Natural killer cell treated with Interleukin-12 subunit alpha and Interleukin-12 subunit beta and Interleukin-15 and Interleukin-18, amount 100 ng/mL, for 72 hours (primary cell): ENCODE results near the gene DIAPH1. TPM values are rescaled to one million over a fixed set of nuclear protein-coding genes. Genes with fewer than 3 reads are reported as not detected.

Source experiments
- ATAC-seq, 2 donors: fragments of 150-1000 bp; cut with Tn5 transposase in 1 of 2; sonication (Bioruptor Pico), chemical (Tn5 transposase) in 1 of 2; 2 replicates each; pipeline ENCODE4 v1.10.0; 2021
- DNase-seq: peaks from one replicate; pipeline ENCODE4 v3.0.0; 2022; ENCODE audit warnings: low spot score
- H3K27ac Mint-ChIP-seq, 2 donors: 1 replicate in 1 of 2; 2 replicates in 1 of 2; pipeline ENCODE4 v1.8.0; 2022; ENCODE audit warnings: mixed read lengths in 2 of 2, mild to moderate bottlenecking in 1 of 2, moderate library complexity in 1 of 2
- H3K27me3 Mint-ChIP-seq, 2 donors: 1 replicate in 1 of 2; 2 replicates in 1 of 2; pipeline ENCODE4 v1.8.0; 2022; ENCODE audit warnings: mixed read lengths in 2 of 2
- H3K36me3 Mint-ChIP-seq: one replicate; pipeline ENCODE4 v1.8.0; 2022; ENCODE audit warnings: mixed read lengths
- H3K4me1 Mint-ChIP-seq, 2 donors: 1 replicate in 1 of 2; 2 replicates in 1 of 2; pipeline ENCODE4 v1.8.0; 2022; ENCODE audit warnings: low read depth in 2 of 2, mixed read lengths in 2 of 2, mild to moderate bottlenecking in 1 of 2
- H3K4me3 Mint-ChIP-seq: one replicate; pipeline ENCODE4 v1.8.0; 2022; ENCODE audit warnings: mixed read lengths
- H3K9me3 Mint-ChIP-seq: 2 replicates; pipeline ENCODE4 v1.8.0; 2022; ENCODE audit warnings: mixed read lengths
- total RNA-seq, 2 donors: library from RNA; stranded (reverse); gene quantifications; one replicate each; pipeline ENCODE4 v1.2.3, GENCODE V29; 2022

DIAPH1 gene
- total RNA-seq, 2 donors from 2014 or later, result 280 to 289 TPM

GRCh38 chr5:141512911-141513626 lies 105.7 kb downstream of the DIAPH1 start:
- Mint-ChIP-seq H3K27ac (peak overlapping the region; percentile 65 to 86), H3K36me3 (peaks cover 3% of the 10 kb centered on the region), H3K27me3 (no peaks in the 10 kb centered on the region), H3K9me3 (no peaks in the 10 kb centered on the region), H3K4me3 (peak overlapping the region; percentile 89), H3K4me1 (peaks cover 46 to 51% of the 10 kb centered on the region in 2 donors)
- peak; percentile 33 to 36 for ATAC-seq
- no peak for DNase-seq

- H3K4me1 Mint-ChIP-seq, result peaks cover 46 to 51% of the 10 kb centered on the region in 2 donors
- no peaks in the 10 kb centered on the region for H3K9me3 Mint-ChIP-seq
- DNase-seq, result peak; percentile 86
- H3K36me3 Mint-ChIP-seq, result no peaks in the 10 kb centered on the region
- H3K27me3 Mint-ChIP-seq, result no peaks in the 10 kb centered on the region
- peak; percentile 58 to 60 for ATAC-seq
- peak overlapping the region; percentile 65 to 86 for H3K27ac Mint-ChIP-seq
- H3K4me3 Mint-ChIP-seq, result peak overlapping the region; percentile 89
Measured at GRCh38 chr5:141512390-141512910, 106.3 kb downstream of the DIAPH1 start.

DNA sequence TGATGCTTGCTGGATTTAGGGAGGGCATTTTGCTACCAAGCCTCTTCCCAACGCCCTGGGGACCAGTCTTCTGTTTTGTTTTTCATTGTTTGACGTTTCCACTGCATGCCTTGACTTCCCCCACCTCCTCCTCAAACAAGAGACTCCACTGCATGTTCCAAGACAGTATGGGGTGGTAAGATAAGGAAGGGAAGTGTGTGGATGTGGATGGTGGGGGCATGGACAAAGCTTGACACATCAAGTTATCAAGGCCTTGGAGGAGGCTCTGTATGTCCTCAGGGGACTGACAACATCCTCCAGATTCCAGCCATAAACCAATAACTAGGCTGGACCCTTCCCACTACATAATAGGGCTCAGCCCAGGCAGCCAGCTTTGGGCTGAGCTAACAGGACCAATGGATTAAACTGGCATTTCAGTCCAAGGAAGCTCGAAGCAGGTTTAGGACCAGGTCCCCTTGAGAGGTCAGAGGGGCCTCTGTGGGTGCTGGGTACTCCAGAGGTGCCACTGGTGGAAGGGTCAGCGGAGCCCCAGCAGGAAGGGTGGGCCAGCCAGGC lies 107.0 kb downstream of the DIAPH1 start:
- no peak for DNase-seq

DNA sequence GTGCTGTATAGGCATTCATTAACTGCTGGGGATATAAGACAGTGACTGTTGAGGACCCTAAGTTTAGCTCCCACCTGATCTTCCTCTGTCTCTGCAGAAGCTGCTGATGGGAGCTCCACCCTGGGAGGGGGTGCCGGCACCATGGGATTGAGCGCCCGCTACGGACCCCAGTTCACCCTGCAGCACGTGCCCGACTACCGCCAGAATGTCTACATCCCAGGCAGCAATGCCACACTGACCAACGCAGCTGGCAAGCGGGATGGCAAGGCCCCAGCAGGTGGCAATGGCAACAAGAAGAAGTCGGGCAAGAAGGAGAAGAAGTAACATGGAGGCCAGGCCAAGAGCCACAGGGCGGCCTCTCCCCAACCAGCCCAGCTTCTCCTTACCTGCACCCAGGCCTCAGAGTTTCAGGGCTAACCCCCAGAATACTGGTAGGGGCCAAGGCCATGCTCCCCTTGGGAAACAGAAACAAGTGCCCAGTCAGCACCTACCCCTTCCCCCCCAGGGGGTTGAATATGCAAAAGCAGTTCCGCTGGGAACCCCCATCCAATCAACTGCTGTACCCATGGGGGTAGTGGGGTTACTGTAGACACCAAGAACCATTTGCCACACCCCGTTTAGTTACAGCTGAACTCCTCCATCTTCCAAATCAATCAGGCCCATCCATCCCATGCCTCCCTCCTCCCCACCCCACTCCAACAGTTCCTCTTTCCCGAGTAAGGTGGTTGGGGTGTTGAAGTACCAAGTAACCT lies 107.8 kb downstream of the DIAPH1 start:
- peak overlapping the region; percentile 6 to 51 for H3K27ac Mint-ChIP-seq
- no peak overlapping the region for H3K4me3 Mint-ChIP-seq

More for the DNA sequence above, 107.0 kb downstream of the DIAPH1 start:
- Mint-ChIP-seq H3K27ac (peak overlapping the region; percentile 6 to 51), H3K9me3 (no peaks in the 10 kb centered on the region), H3K36me3 (no peaks in the 10 kb centered on the region), H3K27me3 (no peaks in the 10 kb centered on the region), H3K4me3 (no peak overlapping the region), H3K4me1 (peaks cover 43 to 48% of the 10 kb centered on the region in 2 donors)
- no peak for ATAC-seq

DNA sequence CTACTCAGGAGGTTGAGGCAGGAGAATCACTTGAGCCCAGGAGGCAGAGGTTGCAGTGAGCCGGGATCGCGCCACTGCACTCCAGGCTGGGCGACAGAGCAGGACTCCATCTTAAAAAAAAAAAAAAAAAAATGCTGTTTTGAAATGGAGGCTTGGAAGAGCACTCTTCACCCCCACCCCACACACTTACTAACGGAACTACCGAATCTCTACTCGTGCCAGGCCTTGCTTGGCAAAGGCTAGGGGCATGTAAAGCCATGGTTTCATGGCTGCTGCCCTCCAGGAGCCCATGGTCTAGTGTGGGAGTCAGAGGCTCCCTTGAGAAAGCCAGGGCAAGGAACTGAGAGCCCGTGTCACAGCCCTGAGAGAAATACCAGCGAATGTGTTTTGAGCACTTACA lies 108.6 kb downstream of the DIAPH1 start:
- Mint-ChIP-seq H3K4me1 (peaks cover 26 to 33% of the 10 kb centered on the region in 2 donors), H3K36me3 (no peaks in the 10 kb centered on the region), H3K27ac (peak overlapping the region in 1 of 2 donors; percentile 70), H3K9me3 (no peaks in the 10 kb centered on the region), H3K27me3 (no peaks in the 10 kb centered on the region), H3K4me3 (no peak overlapping the region)
- DNase-seq, result no peak
- ATAC-seq, result no peak

More for the DNA sequence above, 107.8 kb downstream of the DIAPH1 start:
- DNase-seq (no peak), ATAC-seq (no peak)
- Mint-ChIP-seq H3K36me3 (no peaks in the 10 kb centered on the region), H3K9me3 (no peaks in the 10 kb centered on the region), H3K4me1 (peaks cover 35 to 42% of the 10 kb centered on the region in 2 donors), H3K27me3 (no peaks in the 10 kb centered on the region)

DNA sequence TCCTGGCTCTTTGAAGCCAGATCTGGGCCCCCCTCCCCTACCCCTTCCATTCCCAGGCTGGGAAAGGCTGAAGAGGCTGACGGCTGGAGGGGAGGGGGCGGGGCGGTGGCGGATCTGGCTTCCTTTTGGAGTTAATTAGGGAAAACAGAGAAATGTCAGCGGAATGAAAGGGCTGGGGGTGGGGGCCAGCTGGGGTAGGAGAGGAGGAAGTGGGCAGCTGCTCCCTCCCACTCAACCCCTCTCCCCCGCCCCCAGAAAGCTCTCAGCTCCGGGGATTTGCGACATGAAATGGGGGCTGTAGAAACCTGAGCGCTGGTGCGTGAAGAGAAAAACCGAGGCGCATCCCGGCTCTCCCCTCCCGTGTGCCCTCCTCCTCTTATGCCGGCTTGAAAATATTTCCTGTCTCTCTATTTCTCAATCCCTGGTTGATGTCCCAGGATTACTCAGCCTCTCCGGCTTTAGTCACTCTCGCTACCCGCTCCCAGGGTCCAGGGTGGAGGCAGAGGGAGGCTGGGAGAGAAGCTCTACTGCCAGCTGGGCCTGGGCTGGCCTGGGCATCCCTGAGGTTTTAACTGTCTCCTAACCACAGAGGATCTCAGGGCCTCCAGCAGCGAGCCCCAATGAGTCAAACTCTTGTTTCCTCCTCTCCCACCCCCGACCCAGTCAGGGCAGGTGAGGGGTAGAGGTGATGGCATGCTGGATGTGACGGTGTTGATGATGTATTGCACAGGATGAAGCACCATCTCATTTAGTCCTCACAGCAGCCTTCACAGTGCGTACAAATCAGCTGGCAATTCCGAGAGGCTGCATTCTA lies 109.8 kb downstream of the DIAPH1 start:
- H3K4me1 Mint-ChIP-seq, result peaks cover 17 to 23% of the 10 kb centered on the region in 2 donors
- H3K36me3 Mint-ChIP-seq, result no peaks in the 10 kb centered on the region
- no peaks in the 10 kb centered on the region for H3K9me3 Mint-ChIP-seq
- no peak for ATAC-seq
- H3K27ac Mint-ChIP-seq, result peak overlapping the region in 1 of 2 donors; percentile 70
- DNase-seq, result no peak
- no peak overlapping the region for H3K4me3 Mint-ChIP-seq
- no peaks in the 10 kb centered on the region for H3K27me3 Mint-ChIP-seq

- peaks cover 11 to 17% of the 10 kb centered on the region in 2 donors for H3K4me1 Mint-ChIP-seq
- no peak for ATAC-seq
Measured at GRCh38 chr5:141508440-141508797, 110.4 kb downstream of the DIAPH1 start.

GRCh38 chr5:141507387-141508091 lies 111.3 kb downstream of the DIAPH1 start:
- H3K9me3 Mint-ChIP-seq, result no peaks in the 10 kb centered on the region
- DNase-seq, result no peak
- peaks cover 3 to 12% of the 10 kb centered on the region in 2 donors for H3K4me1 Mint-ChIP-seq
- no peaks in the 10 kb centered on the region for H3K27me3 Mint-ChIP-seq
- no peak overlapping the region for H3K4me3 Mint-ChIP-seq
- H3K36me3 Mint-ChIP-seq, result no peaks in the 10 kb centered on the region
- H3K27ac Mint-ChIP-seq, result no peak overlapping the region
- ATAC-seq, result no peak

More at GRCh38 chr5:141508440-141508797, 110.4 kb downstream of the DIAPH1 start:
- Mint-ChIP-seq H3K27ac (no peak overlapping the region), H3K27me3 (no peaks in the 10 kb centered on the region), H3K4me3 (no peak overlapping the region), H3K36me3 (no peaks in the 10 kb centered on the region), H3K9me3 (no peaks in the 10 kb centered on the region)
- no peak for DNase-seq

GRCh38 chr5:141506381-141507155 lies 112.2 kb downstream of the DIAPH1 start:
- H3K27ac Mint-ChIP-seq, result no peak overlapping the region
- no peak for DNase-seq
- ATAC-seq, result no peak
- H3K36me3 Mint-ChIP-seq, result no peaks in the 10 kb centered on the region
- no peak overlapping the region for H3K4me3 Mint-ChIP-seq
- H3K4me1 Mint-ChIP-seq, result peaks cover 0 to 6% of the 10 kb centered on the region in 2 donors
- no peaks in the 10 kb centered on the region for H3K27me3 Mint-ChIP-seq
- no peaks in the 10 kb centered on the region for H3K9me3 Mint-ChIP-seq

DNA sequence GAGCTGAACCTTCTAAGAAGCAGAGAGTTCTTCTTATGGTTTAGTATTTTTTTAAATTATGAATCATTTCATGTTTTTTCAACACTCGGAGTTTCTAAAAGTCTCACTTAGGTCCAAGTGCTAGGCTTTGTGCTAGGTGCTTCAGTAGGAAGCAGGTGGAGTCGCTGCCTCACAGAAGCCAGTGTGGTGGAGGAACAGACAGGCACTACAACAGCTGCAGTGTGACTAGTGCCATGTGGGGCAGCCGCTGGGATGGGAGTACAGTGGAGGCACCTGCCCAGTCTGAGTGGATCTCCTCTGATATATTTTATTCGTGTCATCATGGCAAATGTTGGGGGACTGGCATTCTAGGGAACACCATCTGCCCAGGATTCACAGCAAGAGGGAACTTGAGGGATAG lies 114.6 kb downstream of the DIAPH1 start:
- Mint-ChIP-seq H3K36me3 (no peaks in the 10 kb centered on the region), H3K4me3 (no peak overlapping the region), H3K27me3 (no peaks in the 10 kb centered on the region), H3K4me1 (peaks cover 0 to 2% of the 10 kb centered on the region in 2 donors), H3K9me3 (no peaks in the 10 kb centered on the region), H3K27ac (no peak overlapping the region)
- DNase-seq, result no peak
- no peak for ATAC-seq

DNA sequence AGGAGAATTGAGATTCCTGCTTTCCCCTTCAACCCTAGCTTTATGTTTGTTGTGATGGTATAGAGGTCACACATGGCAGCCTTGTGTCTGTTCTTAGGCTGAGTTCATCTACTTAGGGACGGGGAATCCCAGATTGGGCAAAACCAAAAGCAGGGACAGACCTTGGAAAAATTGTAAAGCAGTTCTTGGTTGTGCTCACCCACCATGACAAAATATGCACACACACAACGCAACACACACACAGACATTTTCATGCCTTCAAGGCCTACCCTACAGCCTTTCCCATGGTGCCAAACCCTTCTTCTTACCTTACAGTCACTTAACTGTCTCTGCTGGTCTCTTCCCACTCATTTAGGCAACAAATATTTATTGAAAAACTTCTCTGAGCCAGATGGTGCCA lies 115.1 kb downstream of the DIAPH1 start:
- Mint-ChIP-seq H3K36me3 (no peaks in the 10 kb centered on the region), H3K27me3 (no peaks in the 10 kb centered on the region), H3K4me3 (no peak overlapping the region), H3K4me1 (no peaks in the 10 kb centered on the region), H3K27ac (no peak overlapping the region), H3K9me3 (no peaks in the 10 kb centered on the region)
- ATAC-seq (no peak), DNase-seq (no peak)

GRCh38 chr5:141501761-141502160 lies 117.0 kb downstream of the DIAPH1 start:
- Mint-ChIP-seq H3K36me3 (no peaks in the 10 kb centered on the region), H3K4me1 (no peaks in the 10 kb centered on the region), H3K4me3 (no peak overlapping the region)

More at GRCh38 chr5:141501761-141502160, 117.0 kb downstream of the DIAPH1 start:
- Mint-ChIP-seq H3K27ac (no peak overlapping the region), H3K27me3 (no peaks in the 10 kb centered on the region), H3K9me3 (no peaks in the 10 kb centered on the region)
- no peak for ATAC-seq
- no peak for DNase-seq
